Liver (tissue), 9 donors: Measurements from ENCODE around the gene APOBEC3B. TPM values are rescaled to one million over a fixed set of nuclear protein-coding genes. Genes with fewer than 3 reads are reported as not detected.
A peak's percentile ranks its signal among the peaks of the same experiment; 100 is the strongest.

Source experiments
- DNase-seq: peaks from one replicate; pipeline ENCODE4 v3.0.0-alpha.2; 2017; ENCODE audit warnings: low spot score
- H3K27ac ChIP-seq, 2 donors: one replicate each; pipeline ENCODE4 v1.7.0; 2013; ENCODE audit warnings: inconsistent platforms in 2 of 2, low read length in 2 of 2, control low read depth in 1 of 2, low read depth in 1 of 2, mild to moderate bottlenecking in 1 of 2
- H3K27me3 ChIP-seq, 4 donors: one replicate each; pipeline versions ENCODE4 v1.6.1 to v1.7.0; 2013; ENCODE audit warnings: low read length in 3 of 4, inconsistent platforms in 1 of 4, mild to moderate bottlenecking in 1 of 4, moderate library complexity in 1 of 4; ENCODE audit not compliant: control insufficient read depth in 4 of 4, insufficient read depth in 4 of 4
- H3K36me3 ChIP-seq, 4 donors: one replicate each; pipeline versions ENCODE4 v1.6.1 to v1.7.0; 2013; ENCODE audit warnings: low read length in 3 of 4, mild to moderate bottlenecking in 3 of 4, low read depth in 1 of 4, moderate library complexity in 1 of 4; ENCODE audit not compliant: control insufficient read depth in 4 of 4, insufficient read depth in 3 of 4
- H3K4me1 ChIP-seq, 4 donors: one replicate each; pipeline versions ENCODE4 v1.6.1 to v1.7.0; 2013; ENCODE audit warnings: low read length in 3 of 4, mild to moderate bottlenecking in 3 of 4, moderate library complexity in 1 of 4; ENCODE audit not compliant: control insufficient read depth in 4 of 4, insufficient read depth in 4 of 4
- H3K4me3 ChIP-seq, 3 donors: one replicate each; pipeline versions ENCODE4 v1.6.1 to v1.7.0; 2013; ENCODE audit warnings: low read length in 3 of 3, control low read depth in 1 of 3, low read depth in 1 of 3, mild to moderate bottlenecking in 1 of 3
- H3K9ac ChIP-seq, 2 donors: one replicate each; pipeline ENCODE4 v1.7.0; 2013; ENCODE audit warnings: low read length in 2 of 2, mild to moderate bottlenecking in 2 of 2, moderate library complexity in 2 of 2, control low read depth in 1 of 2, low read depth in 1 of 2
- H3K9me3 ChIP-seq, 4 donors: one replicate each; pipeline versions ENCODE4 v1.6.1 to v1.7.0; 2013; ENCODE audit warnings: low read length in 3 of 4; ENCODE audit not compliant: control insufficient read depth in 4 of 4
- ATF3 ChIP-seq: IDR thresholded peaks from 2 replicates; pipeline ENCODE4 v1.6.1; 2016; ENCODE audit warnings: antibody characterized with exemption
- CTCF ChIP-seq: fragments of 150-350 bp; IDR thresholded peaks from 2 replicates; pipeline ENCODE4 v1.5.1; 2017; ENCODE audit warnings: improper control_type of control experiment, low read depth, low read length; ENCODE audit not compliant: missing input control
- EGR1 ChIP-seq, 2 donors: IDR thresholded peaks; 2 replicates each; pipeline ENCODE4 v1.6.1; 2016 to 2018; ENCODE audit warnings: antibody characterized with exemption in 2 of 2, low read depth in 2 of 2
- FOXA1 ChIP-seq: IDR thresholded peaks from 2 replicates; pipeline ENCODE4 v1.6.1; 2016; ENCODE audit warnings: antibody characterized with exemption
- FOXA2 ChIP-seq: IDR thresholded peaks from 2 replicates; pipeline ENCODE4 v1.6.1; 2016; ENCODE audit warnings: antibody characterized with exemption
- GABPA ChIP-seq, 2 donors: IDR thresholded peaks in 1 of 2; conservative IDR thresholded peaks in 1 of 2; 2 replicates each; pipeline ENCODE4 v1.6.1; 2016; ENCODE audit warnings: antibody characterized with exemption in 2 of 2, mild to moderate bottlenecking in 1 of 2, moderate library complexity in 1 of 2
- HNF4A ChIP-seq, 2 donors: conservative IDR thresholded peaks; 2 replicates each; pipeline ENCODE4 v1.6.1; 2016; ENCODE audit warnings: antibody characterized with exemption in 2 of 2, mild to moderate bottlenecking in 2 of 2
- HNF4G ChIP-seq: IDR thresholded peaks from 2 replicates; pipeline ENCODE4 v1.6.1; 2016; ENCODE audit warnings: antibody characterized with exemption
- JUND ChIP-seq, 2 donors: IDR thresholded peaks; 2 replicates each; pipeline ENCODE4 v1.6.1; 2016; ENCODE audit warnings: antibody characterized with exemption in 2 of 2
- MAX ChIP-seq: IDR thresholded peaks from 2 replicates; pipeline ENCODE4 v1.6.1; 2016; ENCODE audit warnings: antibody characterized with exemption
- NR2F2 ChIP-seq: IDR thresholded peaks from 2 replicates; pipeline ENCODE4 v1.6.1; 2016; ENCODE audit warnings: antibody characterized with exemption
- RAD21 ChIP-seq, 2 donors: IDR thresholded peaks; 2 replicates each; pipeline ENCODE4 v1.6.1; 2016; ENCODE audit warnings: antibody characterized with exemption in 2 of 2, mild to moderate bottlenecking in 2 of 2
- REST ChIP-seq: IDR thresholded peaks from 2 replicates; pipeline ENCODE4 v1.6.1; 2016; ENCODE audit warnings: antibody characterized with exemption, mild to moderate bottlenecking
- RXRA ChIP-seq, 2 donors: IDR thresholded peaks; 2 replicates each; pipeline ENCODE4 v1.6.1; 2017 to 2018; ENCODE audit warnings: antibody characterized with exemption in 2 of 2, mild to moderate bottlenecking in 1 of 2
- SP1 ChIP-seq: IDR thresholded peaks from 2 replicates; pipeline ENCODE4 v1.6.1; 2018; ENCODE audit warnings: antibody characterized with exemption, mild to moderate bottlenecking
- TAF1 ChIP-seq: conservative IDR thresholded peaks from 2 replicates; pipeline ENCODE4 v1.6.1; 2016; ENCODE audit warnings: antibody characterized with exemption, mild to moderate bottlenecking
- YY1 ChIP-seq: IDR thresholded peaks from 2 replicates; pipeline ENCODE4 v1.6.1; 2016; ENCODE audit warnings: antibody characterized with exemption, mild to moderate bottlenecking
- ZBTB33 ChIP-seq: IDR thresholded peaks from 2 replicates; pipeline ENCODE4 v1.6.1; 2016; ENCODE audit warnings: antibody characterized with exemption
- WGBS: extraction: QIAGEN DNeasy Blood & Tissue Kit; methylation state at CpG from one replicate; pipeline ENCODE4 v1.1.7; 2013; 5-methylcytosine and 5-hydroxymethylcytosine counted together
- polyA plus RNA-seq, 2 donors: library from polyadenylated mRNA; stranded (reverse) in 1 of 2; unstranded in 1 of 2; fragments of 200-250 nt in 1 of 2; fragments of >200 nt in 1 of 2; fragmentation: Nextera tagmentation in 1 of 2; extraction: Ambion mirVana in 1 of 2; gene quantifications; one replicate each; pipeline versions ENCODE4 v1.2.1 to v1.2.3, GENCODE V29; 2013 to 2015
- total RNA-seq, 2 donors: library from RNA; depleted of rRNA; stranded (reverse); fragments of >200 nt; gene quantifications; one replicate each; pipeline ENCODE4 v1.2.3, GENCODE V29; 2014
- donor health status: healthy.
- donor health status: healthy.
- donor health status: healthy.
- donor health status: healthy.
- donor health status: healthy.

Gene APOBEC3B
- total and polyA plus RNA-seq, 4 donors, result 0.08 to 6.0 (median 0.88) TPM

- DNase-seq, result no peak
- Histone ChIP-seq H3K4me1 (no peaks in the 10 kb centered on the region), H3K9me3 (no peaks in the 10 kb centered on the region), H3K4me3 (no peak overlapping the region), H3K9ac (peak overlapping the region in 1 of 2 donors; percentile 13), H3K27ac (peak overlapping the region; percentile 24 to 59), H3K27me3 (no peaks in the 10 kb centered on the region), H3K36me3 (no peaks in the 10 kb centered on the region)
- 84% methylated on average over 8 of the region's 8 CpGs for WGBS
- TF ChIP-seq HNF4A (conservative IDR thresholded peaks at IDR 0.05) (no peak), ATF3 (no peak), RXRA (IDR thresholded peaks at IDR 0.05) (no peak), CTCF (no peak), HNF4G (no peak), EGR1 (IDR thresholded peaks at IDR 0.05; ENCODE audit: low read depth in 2 of 2) (no peak), YY1 (no peak), MAX (no peak), FOXA1 (no peak), NR2F2 (no peak), TAF1 (no peak), FOXA2 (no peak), REST (no peak), JUND (IDR thresholded peaks at IDR 0.05) (no peak), SP1 (no peak), ZBTB33 (no peak), RAD21 (IDR thresholded peaks at IDR 0.05) (no peak), GABPA (IDR thresholded peaks at IDR 0.05 in 1 of 2, conservative IDR thresholded peaks at IDR 0.05 in 1 of 2) (no peak)
These were observed 29.1 kb upstream of the APOBEC3B start for GRCh38 chr22:38953091-38953490.
